ENCODE results near the gene PARD3B. TPM values are rescaled to one million over a fixed set of nuclear protein-coding genes. Genes with fewer than 3 reads are reported as not detected.

Gene PARD3B
- total RNA-seq, 1 donor from 2014 or later, result 23.8 TPM

- no peak for ATAC-seq
- no peaks in the 10 kb centered on the region for H3K36me3 ChIP-seq
- no peak overlapping the region for H3K27ac ChIP-seq
- H3K4me3 ChIP-seq, result no peak overlapping the region
- no peaks in the 10 kb centered on the region for H3K27me3 ChIP-seq (ENCODE audit: low read depth)
- TF ChIP-seq, protein P1, sequence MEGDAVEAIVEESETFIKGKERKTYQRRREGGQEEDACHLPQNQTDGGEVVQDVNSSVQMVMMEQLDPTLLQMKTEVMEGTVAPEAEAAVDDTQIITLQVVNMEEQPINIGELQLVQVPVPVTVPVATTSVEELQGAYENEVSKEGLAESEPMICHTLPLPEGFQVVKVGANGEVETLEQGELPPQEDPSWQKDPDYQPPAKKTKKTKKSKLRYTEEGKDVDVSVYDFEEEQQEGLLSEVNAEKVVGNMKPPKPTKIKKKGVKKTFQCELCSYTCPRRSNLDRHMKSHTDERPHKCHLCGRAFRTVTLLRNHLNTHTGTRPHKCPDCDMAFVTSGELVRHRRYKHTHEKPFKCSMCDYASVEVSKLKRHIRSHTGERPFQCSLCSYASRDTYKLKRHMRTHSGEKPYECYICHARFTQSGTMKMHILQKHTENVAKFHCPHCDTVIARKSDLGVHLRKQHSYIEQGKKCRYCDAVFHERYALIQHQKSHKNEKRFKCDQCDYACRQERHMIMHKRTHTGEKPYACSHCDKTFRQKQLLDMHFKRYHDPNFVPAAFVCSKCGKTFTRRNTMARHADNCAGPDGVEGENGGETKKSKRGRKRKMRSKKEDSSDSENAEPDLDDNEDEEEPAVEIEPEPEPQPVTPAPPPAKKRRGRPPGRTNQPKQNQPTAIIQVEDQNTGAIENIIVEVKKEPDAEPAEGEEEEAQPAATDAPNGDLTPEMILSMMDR (IDR thresholded peaks at IDR 0.05), result no peak
- H3K9me3 ChIP-seq, result no peaks in the 10 kb centered on the region
- intact Hi-C loops (cut with DNase I), result no loop called here
- DNase-seq, result no peak
- H3K4me1 ChIP-seq, result no peaks in the 10 kb centered on the region
These were observed 713.8 kb downstream of the PARD3B start for GRCh38 chr2:205259121-205259520.

DNA sequence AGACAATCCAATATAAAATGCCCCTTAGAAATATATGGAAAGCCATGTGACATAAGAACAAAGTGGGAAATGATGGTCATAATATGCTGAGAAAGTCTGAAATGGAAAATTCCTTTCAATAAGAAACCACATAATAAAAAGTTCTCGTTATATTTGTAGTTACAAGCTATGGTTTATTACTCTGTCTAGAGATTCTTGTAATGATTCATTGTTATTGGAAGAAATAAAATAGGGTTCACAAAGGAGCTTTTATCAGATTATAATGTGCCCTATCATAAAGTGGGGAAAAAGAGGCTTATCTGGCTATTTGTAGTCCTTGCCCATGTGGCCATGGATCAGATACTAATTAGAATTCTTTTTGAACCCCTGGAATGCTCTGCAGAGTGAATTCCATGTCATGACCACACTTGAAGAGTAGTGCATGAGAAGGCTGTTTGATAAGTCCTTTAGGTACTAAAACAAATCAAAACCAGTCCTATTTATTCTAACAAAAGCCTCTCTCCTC, 716.3 kb downstream of the PARD3B start:
- intact Hi-C loops (cut with DNase I), result no loop called here
- Histone ChIP-seq H3K4me1 (no peaks in the 10 kb centered on the region), H3K27me3 (ENCODE audit: low read depth) (no peaks in the 10 kb centered on the region), H3K27ac (no peak overlapping the region), H3K4me3 (no peak overlapping the region), H3K9me3 (no peaks in the 10 kb centered on the region), H3K36me3 (no peaks in the 10 kb centered on the region)
- DNase-seq (no peak), ATAC-seq (no peak)
- TF ChIP-seq, protein P1 (IDR thresholded peaks at IDR 0.05), result no peak

DNA sequence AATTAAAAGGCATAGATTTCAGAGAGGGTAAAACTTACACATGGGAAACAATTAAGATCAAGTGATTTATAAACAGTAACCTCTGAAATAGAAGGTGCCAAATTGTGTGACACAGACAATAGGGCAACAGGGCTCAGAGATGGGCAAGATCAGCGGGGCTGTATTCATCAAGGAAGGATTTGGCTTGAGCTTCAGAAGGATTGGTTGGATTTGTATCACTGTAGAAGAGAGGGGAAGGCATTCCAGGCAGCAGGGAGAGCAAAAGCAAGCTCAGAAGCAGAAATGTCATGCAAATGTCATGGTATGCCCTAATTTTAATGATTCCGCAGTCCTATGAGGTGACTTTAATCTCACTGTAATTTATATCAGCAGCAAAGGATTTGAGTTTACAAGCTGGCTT, 722.0 kb downstream of the PARD3B start:
- DNase-seq, result no peak
- Histone ChIP-seq H3K27ac (no peak overlapping the region), H3K36me3 (no peaks in the 10 kb centered on the region), H3K9me3 (no peaks in the 10 kb centered on the region), H3K4me1 (no peaks in the 10 kb centered on the region), H3K27me3 (ENCODE audit: low read depth) (no peaks in the 10 kb centered on the region), H3K4me3 (no peak overlapping the region)
- intact Hi-C loops (cut with DNase I), result no loop called here
- no peak for ATAC-seq
- TF ChIP-seq, protein P1 (IDR thresholded peaks at IDR 0.05), result no peak

DNA sequence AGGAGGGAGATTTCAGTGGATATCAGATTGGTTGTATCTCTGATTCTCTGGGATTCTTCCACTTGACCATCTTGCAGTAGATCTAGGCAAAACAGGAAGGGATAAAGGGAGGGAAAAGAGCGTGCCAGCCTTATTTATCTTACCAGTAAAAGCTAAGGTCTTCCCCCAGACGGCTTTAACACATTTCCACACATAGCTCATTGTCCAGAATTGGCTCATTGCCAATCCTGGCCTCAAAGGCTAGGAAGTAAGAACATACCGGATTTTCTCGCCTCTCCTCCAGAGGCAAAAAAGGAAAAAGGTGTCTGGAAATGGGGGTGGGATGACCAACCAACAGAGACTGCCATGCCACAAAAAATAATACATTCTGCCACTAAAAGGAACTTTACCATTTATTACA, 725.4 kb downstream of the PARD3B start:
- no peaks in the 10 kb centered on the region for H3K9me3 ChIP-seq
- TF ChIP-seq, protein P1 (IDR thresholded peaks at IDR 0.05), result no peak
- no peaks in the 10 kb centered on the region for H3K4me1 ChIP-seq
- no peaks in the 10 kb centered on the region for H3K36me3 ChIP-seq
- ATAC-seq (no peak), DNase-seq (no peak)
- no peak overlapping the region for H3K27ac ChIP-seq
- intact Hi-C loops (cut with DNase I), result no loop called here
- H3K4me3 ChIP-seq, result no peak overlapping the region
- no peaks in the 10 kb centered on the region for H3K27me3 ChIP-seq (ENCODE audit: low read depth)

- H3K27ac ChIP-seq, result no peak overlapping the region
- no peaks in the 10 kb centered on the region for H3K9me3 ChIP-seq
- no peaks in the 10 kb centered on the region for H3K27me3 ChIP-seq (ENCODE audit: low read depth)
- DNase-seq (no peak), ATAC-seq (no peak)
- no peak overlapping the region for H3K4me3 ChIP-seq
- intact Hi-C loops (cut with DNase I), result no loop called here
- no peaks in the 10 kb centered on the region for H3K4me1 ChIP-seq
- no peaks in the 10 kb centered on the region for H3K36me3 ChIP-seq
- TF ChIP-seq, protein P1 (IDR thresholded peaks at IDR 0.05), result no peak
These were observed 727.9 kb downstream of the PARD3B start for GRCh38 chr2:205273148-205273547.

- Histone ChIP-seq H3K4me1 (no peaks in the 10 kb centered on the region), H3K9me3 (no peaks in the 10 kb centered on the region), H3K4me3 (no peak overlapping the region), H3K27me3 (ENCODE audit: low read depth) (no peaks in the 10 kb centered on the region), H3K27ac (no peak overlapping the region), H3K36me3 (no peaks in the 10 kb centered on the region)
- no peak for ATAC-seq
- no peak for DNase-seq
- intact Hi-C loops (cut with DNase I), result no loop called here
- TF ChIP-seq, protein P1 (IDR thresholded peaks at IDR 0.05), result no peak
These were observed 728.4 kb downstream of the PARD3B start for GRCh38 chr2:205273627-205274026.

All from lower lobe of right lung (tissue), 2 donors.